GM19239 (cell line): ENCODE data around the gene DCTN5.

ENCODE experiments used
- DNase-seq: peaks from one replicate; pipeline ENCODE4 v3.0.0; 2011; ENCODE audit warnings: low spot score; ENCODE audit not compliant: insufficient read length
- FAIRE-seq: peaks from 2 replicates; lab custom pipeline; 2011; peaks lifted over from hg19 to GRCh38; lab: Jason Lieb, UNC

The DCTN5 gene

GRCh38 chr16:23650674-23651416 lies 9.6 kb downstream of the DCTN5 start:
- DNase-seq (no peak), FAIRE-seq (peak; percentile 35)

DNA sequence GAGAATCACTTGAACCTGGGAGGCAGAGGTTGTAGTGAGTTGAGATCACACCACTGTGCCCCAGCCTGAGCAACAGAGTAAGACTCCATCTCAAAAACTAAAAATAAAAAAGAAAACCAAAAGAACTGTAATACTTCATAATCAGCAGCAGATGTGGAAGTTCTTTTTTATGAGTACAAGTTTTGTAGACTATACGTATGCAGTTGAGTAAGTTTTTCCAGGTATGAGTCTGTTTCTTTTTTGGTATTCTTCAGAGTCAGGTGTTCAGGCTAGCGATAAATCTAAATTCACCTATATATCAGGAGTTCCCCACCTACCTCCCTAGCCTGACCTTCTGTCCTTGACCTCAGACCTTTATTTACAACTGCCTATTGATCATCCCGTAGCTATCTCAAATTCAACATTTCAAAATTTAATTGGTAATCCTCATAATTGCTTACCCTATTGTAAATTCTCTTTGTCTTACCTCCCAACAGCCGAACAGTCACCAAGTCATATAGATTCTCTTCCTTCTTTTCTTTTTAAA lies 10.7 kb downstream of the DCTN5 start:
- FAIRE-seq = no peak
- no peak for DNase-seq

DNA sequence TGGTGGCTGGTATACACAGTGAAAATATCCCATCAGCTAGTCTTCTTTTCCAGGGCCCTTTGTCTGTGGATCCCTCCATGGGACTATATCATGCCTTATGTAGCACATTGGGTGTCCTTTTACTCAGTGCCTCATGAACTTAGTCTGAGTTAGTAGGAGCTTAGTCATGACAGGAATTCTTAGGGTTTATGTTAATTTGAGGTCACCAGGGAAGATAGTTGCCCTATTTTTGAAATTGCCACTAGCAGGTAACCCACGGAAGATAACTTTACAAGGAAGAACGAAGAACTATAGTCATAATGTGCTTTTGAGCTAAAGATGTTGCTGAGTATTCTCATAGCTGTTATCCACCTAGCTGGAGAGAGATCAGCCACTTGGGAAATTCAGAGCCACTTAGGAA lies 22.7 kb downstream of the DCTN5 start:
- DNase-seq (no peak), FAIRE-seq (no peak)

- DNase-seq = no peak
- FAIRE-seq = no peak
Measured at GRCh38 chr16:23666571-23667354, 25.5 kb downstream of the DCTN5 start.

GRCh38 chr16:23667355-23667659 lies 26.0 kb downstream of the DCTN5 start:
- DNase-seq = no peak
- no peak for FAIRE-seq

DNA sequence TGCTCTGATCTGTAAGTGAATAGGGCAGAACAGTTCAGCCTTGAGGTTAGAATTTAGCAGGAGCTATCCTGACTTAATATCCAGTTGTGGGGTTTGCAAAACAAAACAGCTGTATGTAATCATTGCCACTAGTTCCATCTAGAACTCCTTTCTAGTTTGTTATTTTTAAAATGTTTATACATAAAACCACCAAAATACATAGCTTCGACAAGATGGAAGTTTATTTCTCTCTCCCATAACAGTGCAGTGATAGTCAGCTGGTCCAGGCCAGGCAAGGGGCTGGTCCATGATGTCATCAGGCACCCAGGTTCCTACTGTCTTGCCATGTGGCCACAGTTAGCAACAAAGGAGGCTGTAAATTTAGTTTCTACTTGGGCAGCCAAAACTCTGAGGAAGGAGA lies 27.0 kb downstream of the DCTN5 start:
- DNase-seq (no peak), FAIRE-seq (no peak)

- DNase-seq (no peak), FAIRE-seq (no peak)
Measured at GRCh38 chr16:23668873-23669272, 27.6 kb downstream of the DCTN5 start.

GRCh38 chr16:23670137-23670776 lies 29.0 kb downstream of the DCTN5 start:
- FAIRE-seq = peak; percentile 89
- DNase-seq = no peak

DNA sequence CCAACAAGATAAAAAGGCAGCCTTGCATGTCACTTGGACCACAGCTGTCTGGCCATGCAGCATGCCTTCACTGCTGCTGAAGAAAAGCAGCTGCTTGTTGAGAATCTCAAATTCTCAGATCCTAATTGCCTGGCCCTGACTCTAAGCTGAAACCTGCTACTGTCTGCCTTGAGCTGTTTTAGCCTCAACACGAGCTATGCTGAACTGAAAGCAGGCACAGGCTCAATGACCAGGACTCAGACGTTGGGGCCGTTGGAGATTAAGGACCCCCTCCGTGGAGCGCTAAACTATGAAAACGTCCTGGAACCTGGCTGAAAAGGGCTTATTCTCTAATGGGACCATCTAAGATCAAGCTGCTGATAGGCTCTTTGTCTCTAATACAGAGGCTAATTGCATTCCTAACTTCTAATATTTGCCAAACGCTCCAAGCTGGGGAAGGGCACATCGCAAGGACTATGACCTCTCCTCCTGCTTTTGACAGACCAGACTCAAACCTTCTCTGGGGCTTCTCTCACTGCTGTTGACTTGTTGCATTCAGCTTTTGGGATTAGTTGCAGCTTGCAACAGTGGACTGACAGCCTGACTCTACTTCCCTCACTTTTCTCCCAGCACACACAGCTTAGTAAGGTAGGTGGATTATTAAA lies 32.8 kb downstream of the DCTN5 start:
- no peak for FAIRE-seq

GRCh38 chr16:23676924-23677480 lies 35.7 kb downstream of the DCTN5 start:
- FAIRE-seq = no peak
- no peak for DNase-seq

More for the DNA sequence above, 32.8 kb downstream of the DCTN5 start:
- no peak for DNase-seq

GRCh38 chr16:23678430-23679273 lies 37.4 kb downstream of the DCTN5 start, which contains the start of gene PLK1:
Gene PLK1 (plus strand): TSS chr16:23678889. CDS start chr16:23678933, 44 bp downstream.
- peak; percentile 89 for DNase-seq
- FAIRE-seq = peak; percentile 71

- no peak for DNase-seq
- no peak for FAIRE-seq
Measured at GRCh38 chr16:23679274-23679985, 38.2 kb downstream of the DCTN5 start.

- DNase-seq (no peak), FAIRE-seq (no peak)
Measured at GRCh38 chr16:23679986-23680336, 38.7 kb downstream of the DCTN5 start.

DNA sequence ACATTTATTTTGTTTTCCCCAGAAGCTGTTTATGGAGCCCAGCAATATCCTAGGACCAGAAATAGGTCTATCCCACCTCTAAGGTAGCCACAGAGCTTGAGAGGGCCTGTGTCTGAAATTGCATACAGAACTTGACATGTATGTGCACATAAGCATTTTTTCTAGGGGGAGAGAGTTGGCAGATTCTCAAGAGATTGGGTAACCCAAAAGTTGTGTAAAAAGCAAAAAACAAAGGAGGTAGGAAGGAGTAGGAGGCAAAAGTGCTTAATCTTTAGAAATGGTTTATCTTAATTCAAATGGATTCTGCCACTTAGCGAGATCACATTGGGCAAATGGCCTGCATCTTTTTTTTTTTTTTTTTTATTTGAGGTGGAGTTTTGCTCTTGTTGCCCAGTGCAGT lies 40.9 kb downstream of the DCTN5 start:
- FAIRE-seq (no peak), DNase-seq (no peak)

- DNase-seq (no peak), FAIRE-seq (no peak)
Measured at GRCh38 chr16:23683487-23683886, 42.2 kb downstream of the DCTN5 start.

GRCh38 chr16:23687034-23687808 lies 46.0 kb downstream of the DCTN5 start:
- DNase-seq (no peak), FAIRE-seq (no peak)

DNA sequence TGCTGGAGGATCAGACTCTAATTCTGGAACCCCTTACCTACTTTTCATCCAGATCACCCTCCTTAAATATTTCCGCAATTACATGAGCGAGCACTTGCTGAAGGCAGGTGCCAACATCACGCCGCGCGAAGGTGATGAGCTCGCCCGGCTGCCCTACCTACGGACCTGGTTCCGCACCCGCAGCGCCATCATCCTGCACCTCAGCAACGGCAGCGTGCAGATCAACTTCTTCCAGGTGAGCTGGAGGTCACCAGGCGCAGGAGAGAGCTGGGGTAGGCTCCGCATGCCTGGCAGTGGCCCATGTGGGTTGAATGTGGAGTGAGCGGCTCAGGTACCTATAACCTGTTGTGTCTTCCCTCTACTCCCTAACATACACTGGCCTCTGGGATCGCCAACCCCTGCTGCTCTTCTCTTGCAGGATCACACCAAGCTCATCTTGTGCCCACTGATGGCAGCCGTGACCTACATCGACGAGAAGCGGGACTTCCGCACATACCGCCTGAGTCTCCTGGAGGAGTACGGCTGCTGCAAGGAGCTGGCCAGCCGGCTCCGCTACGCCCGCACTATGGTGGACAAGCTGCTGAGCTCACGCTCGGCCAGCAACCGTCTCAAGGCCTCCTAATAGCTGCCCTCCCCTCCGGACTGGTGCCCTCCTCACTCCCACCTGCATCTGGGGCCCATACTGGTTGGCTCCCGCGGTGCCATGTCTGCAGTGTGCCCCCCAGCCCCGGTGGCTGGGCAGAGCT lies 48.3 kb downstream of the DCTN5 start:
- no peak for FAIRE-seq
- DNase-seq = no peak
